ENCODE data around the gene PWP2.
A peak's percentile ranks its signal among the peaks of the same experiment; 100 is the strongest.
"Not testable (repeated sequence)": the region's sequence is repeated elsewhere in the genome, so short reads cannot be mapped to it uniquely, and the experiment has no call there.

PWP2 gene

DNA sequence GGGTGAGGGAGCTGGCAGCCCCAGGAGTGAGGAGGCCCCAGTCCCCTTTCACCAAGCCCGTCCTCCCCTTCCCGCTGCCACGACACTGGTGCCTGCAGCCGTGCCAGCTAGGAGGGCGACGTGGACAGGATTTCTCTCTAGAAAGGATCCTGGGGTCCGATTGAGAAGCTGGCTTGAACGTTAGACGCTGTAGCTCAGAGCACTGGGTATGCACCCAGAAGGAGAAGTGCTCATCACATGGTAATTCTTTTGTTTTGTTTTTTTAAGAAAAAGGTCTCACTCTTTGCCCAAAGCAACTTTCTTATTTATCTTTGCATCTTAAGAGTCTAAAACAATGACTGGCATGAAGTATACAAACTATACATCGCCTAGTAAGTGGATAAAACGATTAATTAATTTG, 60.3 kb downstream of the PWP2 start:
- DNase-seq = not testable (repeated sequence)

DNA sequence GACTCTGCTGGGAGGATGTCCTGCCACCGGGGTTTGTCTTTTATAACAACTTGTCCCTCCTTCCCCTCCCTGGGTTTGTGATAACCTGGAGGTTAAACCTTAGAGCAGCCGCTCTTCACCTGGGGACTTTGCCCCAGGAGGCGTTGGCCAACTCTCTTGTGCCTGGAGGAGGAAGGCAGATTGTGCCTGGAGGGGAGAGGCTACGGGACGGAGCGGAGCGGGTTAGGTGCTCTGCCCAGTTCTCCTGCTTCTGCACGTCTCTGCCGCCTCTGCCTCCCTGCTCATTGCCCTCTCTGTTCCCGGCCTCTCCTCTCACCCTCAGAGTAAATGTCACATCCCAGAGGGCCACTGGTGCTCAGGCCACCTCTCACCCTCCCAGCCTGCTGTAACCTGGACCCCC, 63.1 kb downstream of the PWP2 start:
- not testable (repeated sequence) for DNase-seq

DNA sequence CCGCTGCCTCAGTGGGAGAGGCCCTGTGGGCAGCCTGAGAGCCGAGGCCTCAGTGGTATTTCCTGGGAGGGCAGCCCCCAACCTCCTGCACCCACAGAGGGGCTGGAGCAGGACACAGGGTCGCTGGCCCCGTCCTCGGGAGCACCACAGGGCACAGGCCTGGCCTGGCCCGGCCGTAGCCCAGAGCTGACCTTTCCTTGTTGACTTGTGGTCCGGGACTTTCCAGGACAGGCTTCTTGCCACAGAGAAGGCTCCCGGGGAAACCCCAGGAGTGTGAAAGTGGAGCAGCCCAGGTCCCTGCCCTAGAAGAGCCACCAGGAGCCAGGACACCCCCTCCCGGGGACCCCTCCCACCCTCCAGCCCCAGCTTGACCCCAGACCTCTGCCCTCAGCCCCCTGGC, 63.7 kb downstream of the PWP2 start:
- not testable (repeated sequence) for DNase-seq

DNA sequence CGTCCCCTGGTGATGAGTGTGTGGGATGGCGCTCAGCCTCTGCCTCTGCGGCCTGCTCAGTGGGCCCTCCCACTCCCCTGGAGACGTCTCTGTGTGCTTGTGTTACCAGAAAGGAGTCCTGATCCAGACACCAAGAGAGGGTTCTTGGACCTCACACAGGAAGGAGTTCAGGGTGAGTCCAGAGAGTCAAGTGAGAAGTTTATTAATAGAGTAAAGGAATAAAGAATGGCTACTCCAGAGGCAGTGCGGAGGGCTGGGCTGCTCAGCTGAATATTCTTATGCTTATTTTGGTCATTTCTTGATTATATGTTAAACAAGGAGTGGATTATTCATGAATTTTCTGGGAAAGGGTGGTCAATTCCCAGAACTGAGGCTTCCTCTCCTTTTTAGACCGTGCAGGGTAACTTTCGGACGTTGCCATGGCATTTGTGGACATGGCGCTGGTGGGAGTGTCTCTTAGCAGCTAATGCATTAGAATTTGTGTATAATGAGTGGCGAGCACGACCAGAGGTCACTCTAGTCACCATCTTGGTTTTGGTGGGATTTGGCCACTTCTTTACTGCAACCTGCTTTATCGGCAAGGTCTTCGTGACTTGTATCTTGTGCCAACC, 64.9 kb downstream of the PWP2 start:
- DNase-seq = not testable (repeated sequence)

DNA sequence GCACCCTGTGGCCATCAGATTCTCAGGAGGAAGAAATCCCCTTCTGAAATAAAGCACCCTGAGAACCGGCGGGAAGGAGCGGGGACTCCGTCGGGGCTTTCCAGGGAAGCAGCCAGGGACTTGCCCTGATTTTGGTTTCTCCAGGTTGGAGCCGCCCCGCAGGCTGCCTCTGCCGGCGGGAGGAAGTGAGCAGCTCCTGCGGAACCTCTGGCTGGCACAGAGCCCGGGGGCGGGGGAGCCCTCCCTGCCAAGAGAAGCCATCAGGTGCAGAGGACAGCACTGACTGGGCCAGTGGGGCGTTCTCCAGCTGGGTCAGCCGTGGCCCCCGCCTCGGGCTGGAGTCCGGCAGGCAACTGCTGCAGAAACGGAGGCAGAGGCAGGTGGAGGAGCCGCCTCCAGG, 65.5 kb downstream of the PWP2 start:
- not testable (repeated sequence) for DNase-seq

DNA sequence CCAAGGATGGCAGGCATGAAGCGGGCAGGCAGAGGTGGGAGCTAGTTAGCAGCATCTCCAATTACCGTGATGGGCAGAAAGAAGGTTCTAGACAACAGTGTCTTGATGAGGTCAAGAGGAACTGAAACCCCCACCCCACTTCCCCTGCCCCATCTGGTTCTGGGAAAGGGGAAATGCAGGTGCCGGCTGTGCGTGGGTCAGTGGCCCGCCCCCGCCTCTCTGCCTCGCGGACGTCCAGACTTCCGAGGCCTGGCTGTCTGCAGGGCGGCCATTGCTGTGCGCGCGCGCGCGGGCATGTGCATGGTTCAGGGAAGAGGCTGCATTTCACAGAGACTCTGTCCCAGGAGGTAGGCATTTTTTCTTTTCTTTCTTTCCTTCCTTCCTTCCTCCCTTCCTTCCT, 68.0 kb downstream of the PWP2 start:
- DNase-seq = peak in 1 of 2 donors; percentile 18

DNA sequence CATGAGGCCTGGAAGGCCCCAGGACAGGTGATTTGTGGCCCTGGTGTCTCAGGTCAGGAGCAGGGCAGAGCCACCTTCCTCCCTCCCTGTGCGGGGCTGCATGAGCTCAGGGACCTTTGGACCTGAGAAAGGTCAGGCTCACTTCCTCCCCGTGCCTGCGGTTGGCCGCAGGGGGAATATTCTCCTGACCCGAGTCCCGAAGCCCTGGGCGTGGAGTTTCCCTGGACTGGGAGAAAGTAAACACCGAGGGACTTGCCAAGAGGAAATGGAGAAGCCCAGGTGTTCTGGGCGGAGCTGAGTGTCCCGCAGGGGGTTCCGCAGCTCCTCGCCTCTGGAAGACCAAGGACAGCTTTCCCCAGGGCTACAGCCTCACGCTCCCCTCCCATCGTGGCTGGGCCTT, 68.9 kb downstream of the PWP2 start:
- DNase-seq = not testable (repeated sequence)

Data from inflammatory macrophage treated with lipopolysaccharide for 1 hour (primary cell).